ENCODE measurements around the gene ADD1.

ADD1 gene

DNA sequence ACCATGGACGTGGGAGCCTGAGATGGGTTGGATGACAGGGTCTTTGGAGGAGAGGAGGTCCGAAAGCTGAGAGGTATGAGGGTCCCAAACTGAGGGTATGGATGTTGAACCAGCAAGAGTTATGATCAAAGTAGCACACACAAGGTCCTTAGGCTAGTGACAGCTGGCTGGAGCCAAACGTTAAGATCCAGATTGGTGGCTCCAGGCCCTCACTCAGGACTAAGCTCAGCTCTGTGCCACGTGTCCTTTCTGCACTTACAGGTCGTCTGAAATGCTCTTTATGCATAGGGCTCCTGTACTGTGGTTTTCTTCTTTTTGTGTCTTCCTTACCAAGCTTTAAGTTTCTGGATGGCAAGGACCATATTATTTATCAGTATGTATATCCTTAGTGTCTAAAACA lies 35.4 kb downstream of the ADD1 start:
- Histone ChIP-seq H3K4me2 (ENCODE audit: low read length) (no peak overlapping the region), H3K9me2 (replicated peaks; ENCODE audit: control insufficient read depth, low read length) (no peaks in the 10 kb centered on the region), H3F3A (ENCODE audit: control insufficient read depth, insufficient read depth) (no peaks in the 10 kb centered on the region; the same call in 1 of the 2 replicates), H3K27ac (ENCODE audit: low read depth, low read length) (no peak overlapping the region), H3K4me1 (ENCODE audit: control insufficient read depth, low read length) (no peaks in the 10 kb centered on the region), H3K79me2 (ENCODE audit: control insufficient read depth, low read length) (peaks cover 2% of the 10 kb centered on the region), H3K27me3 (ENCODE audit: control insufficient read depth, low read length) (no peaks in the 10 kb centered on the region), H3K9me3 (ENCODE audit: control insufficient read depth, insufficient read depth, low read length) (no peaks in the 10 kb centered on the region), H4K20me1 (ENCODE audit: control insufficient read depth, insufficient read depth, low read depth, low read length) (no peaks in the 10 kb centered on the region), H3K36me3 (ENCODE audit: control insufficient read depth, low read length) (peaks cover 8% of the 10 kb centered on the region; the same call in 1 of the 2 replicates), H3K4me3 (ENCODE audit: low read length) (no peak overlapping the region)
- TF ChIP-seq, protein P1, sequence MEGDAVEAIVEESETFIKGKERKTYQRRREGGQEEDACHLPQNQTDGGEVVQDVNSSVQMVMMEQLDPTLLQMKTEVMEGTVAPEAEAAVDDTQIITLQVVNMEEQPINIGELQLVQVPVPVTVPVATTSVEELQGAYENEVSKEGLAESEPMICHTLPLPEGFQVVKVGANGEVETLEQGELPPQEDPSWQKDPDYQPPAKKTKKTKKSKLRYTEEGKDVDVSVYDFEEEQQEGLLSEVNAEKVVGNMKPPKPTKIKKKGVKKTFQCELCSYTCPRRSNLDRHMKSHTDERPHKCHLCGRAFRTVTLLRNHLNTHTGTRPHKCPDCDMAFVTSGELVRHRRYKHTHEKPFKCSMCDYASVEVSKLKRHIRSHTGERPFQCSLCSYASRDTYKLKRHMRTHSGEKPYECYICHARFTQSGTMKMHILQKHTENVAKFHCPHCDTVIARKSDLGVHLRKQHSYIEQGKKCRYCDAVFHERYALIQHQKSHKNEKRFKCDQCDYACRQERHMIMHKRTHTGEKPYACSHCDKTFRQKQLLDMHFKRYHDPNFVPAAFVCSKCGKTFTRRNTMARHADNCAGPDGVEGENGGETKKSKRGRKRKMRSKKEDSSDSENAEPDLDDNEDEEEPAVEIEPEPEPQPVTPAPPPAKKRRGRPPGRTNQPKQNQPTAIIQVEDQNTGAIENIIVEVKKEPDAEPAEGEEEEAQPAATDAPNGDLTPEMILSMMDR (IDR thresholded peaks at IDR 0.05; ENCODE audit: low read depth, low read length, poor library complexity, severe bottlenecking) = no peak
- TF ChIP-seq EZH2phosphoT487 (IDR thresholded peaks at IDR 0.05; ENCODE audit: borderline replicate concordance, low read length) = no peak

DNA sequence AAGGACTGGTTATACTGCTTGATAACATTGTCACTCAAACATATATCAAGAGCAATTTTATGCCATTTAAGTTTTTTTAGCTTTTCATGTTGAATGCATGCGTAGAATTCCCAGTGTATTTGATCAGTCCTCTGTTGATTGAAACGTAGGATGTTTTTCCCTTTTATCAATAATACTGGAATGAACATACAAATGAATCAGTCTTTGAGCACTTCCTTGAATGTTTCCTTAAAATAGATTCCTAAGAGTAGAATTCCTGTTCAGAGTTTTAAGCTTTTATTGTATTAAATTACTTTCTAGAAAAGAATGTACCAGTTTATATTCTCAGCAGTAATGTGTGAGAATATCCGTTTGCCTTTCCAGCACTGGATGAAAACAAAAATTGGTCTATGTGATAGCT lies 37.8 kb downstream of the ADD1 start:
- Histone ChIP-seq H3K36me3 (ENCODE audit: control insufficient read depth, low read length) (peaks cover 14% of the 10 kb centered on the region), H3K4me1 (ENCODE audit: control insufficient read depth, low read length) (no peaks in the 10 kb centered on the region), H3K4me3 (ENCODE audit: low read length) (no peak overlapping the region), H4K20me1 (ENCODE audit: control insufficient read depth, insufficient read depth, low read depth, low read length) (no peaks in the 10 kb centered on the region), H3K79me2 (ENCODE audit: control insufficient read depth, low read length) (no peaks in the 10 kb centered on the region), H3F3A (ENCODE audit: control insufficient read depth, insufficient read depth) (no peaks in the 10 kb centered on the region; the same call in 1 of the 2 replicates), H3K9me2 (replicated peaks; ENCODE audit: control insufficient read depth, low read length) (no peaks in the 10 kb centered on the region), H3K9me3 (ENCODE audit: control insufficient read depth, insufficient read depth, low read length) (no peaks in the 10 kb centered on the region), H3K4me2 (ENCODE audit: low read length) (no peak overlapping the region), H3K27me3 (ENCODE audit: control insufficient read depth, low read length) (no peaks in the 10 kb centered on the region), H3K27ac (ENCODE audit: low read depth, low read length) (no peak overlapping the region)
- no peak for TF ChIP-seq EZH2phosphoT487 (IDR thresholded peaks at IDR 0.05; ENCODE audit: borderline replicate concordance, low read length)
- TF ChIP-seq, protein P1 (IDR thresholded peaks at IDR 0.05; ENCODE audit: low read depth, low read length, poor library complexity, severe bottlenecking) = no peak

DNA sequence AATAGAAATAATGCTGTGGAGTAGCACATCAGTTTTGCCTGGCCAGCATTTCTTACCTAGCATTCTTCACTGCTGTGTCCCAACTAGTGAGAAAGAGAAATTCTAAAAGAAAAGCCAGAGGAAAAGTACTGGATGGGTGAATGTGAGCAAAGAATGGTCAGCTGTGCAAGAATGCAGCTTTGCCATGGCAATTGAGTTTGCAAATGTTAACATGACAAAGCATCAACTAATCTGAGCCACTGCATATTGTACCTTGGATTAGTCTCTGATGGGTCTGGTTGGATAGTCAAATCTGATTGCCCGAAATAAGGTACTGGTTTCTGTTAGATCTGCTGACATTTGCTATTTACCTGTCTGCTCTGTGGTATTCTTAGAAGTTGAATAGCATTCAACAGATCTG lies 38.7 kb downstream of the ADD1 start:
- Histone ChIP-seq H3K27ac (ENCODE audit: low read depth, low read length) (no peak overlapping the region), H4K20me1 (ENCODE audit: control insufficient read depth, insufficient read depth, low read depth, low read length) (no peaks in the 10 kb centered on the region), H3K4me1 (ENCODE audit: control insufficient read depth, low read length) (no peaks in the 10 kb centered on the region), H3K4me3 (ENCODE audit: low read length) (no peak overlapping the region), H3K4me2 (ENCODE audit: low read length) (no peak overlapping the region), H3K27me3 (ENCODE audit: control insufficient read depth, low read length) (no peaks in the 10 kb centered on the region), H3K36me3 (ENCODE audit: control insufficient read depth, low read length) (peaks cover 18% of the 10 kb centered on the region), H3F3A (ENCODE audit: control insufficient read depth, insufficient read depth) (no peaks in the 10 kb centered on the region; the same call in 1 of the 2 replicates), H3K9me3 (ENCODE audit: control insufficient read depth, insufficient read depth, low read length) (no peaks in the 10 kb centered on the region), H3K9me2 (replicated peaks; ENCODE audit: control insufficient read depth, low read length) (no peaks in the 10 kb centered on the region), H3K79me2 (ENCODE audit: control insufficient read depth, low read length) (no peaks in the 10 kb centered on the region)
- TF ChIP-seq EZH2phosphoT487 (IDR thresholded peaks at IDR 0.05; ENCODE audit: borderline replicate concordance, low read length) = no peak
- TF ChIP-seq, protein P1 (IDR thresholded peaks at IDR 0.05; ENCODE audit: low read depth, low read length, poor library complexity, severe bottlenecking) = no peak

Measured in DOHH2 (cell line).